HuH-7 (cell line): ENCODE data around the gene GNPAT.

Experiments
- DNase-seq: peaks from one replicate; pipeline ENCODE4 v3.0.0; 2011; ENCODE audit warnings: low spot score

The GNPAT gene

DNA sequence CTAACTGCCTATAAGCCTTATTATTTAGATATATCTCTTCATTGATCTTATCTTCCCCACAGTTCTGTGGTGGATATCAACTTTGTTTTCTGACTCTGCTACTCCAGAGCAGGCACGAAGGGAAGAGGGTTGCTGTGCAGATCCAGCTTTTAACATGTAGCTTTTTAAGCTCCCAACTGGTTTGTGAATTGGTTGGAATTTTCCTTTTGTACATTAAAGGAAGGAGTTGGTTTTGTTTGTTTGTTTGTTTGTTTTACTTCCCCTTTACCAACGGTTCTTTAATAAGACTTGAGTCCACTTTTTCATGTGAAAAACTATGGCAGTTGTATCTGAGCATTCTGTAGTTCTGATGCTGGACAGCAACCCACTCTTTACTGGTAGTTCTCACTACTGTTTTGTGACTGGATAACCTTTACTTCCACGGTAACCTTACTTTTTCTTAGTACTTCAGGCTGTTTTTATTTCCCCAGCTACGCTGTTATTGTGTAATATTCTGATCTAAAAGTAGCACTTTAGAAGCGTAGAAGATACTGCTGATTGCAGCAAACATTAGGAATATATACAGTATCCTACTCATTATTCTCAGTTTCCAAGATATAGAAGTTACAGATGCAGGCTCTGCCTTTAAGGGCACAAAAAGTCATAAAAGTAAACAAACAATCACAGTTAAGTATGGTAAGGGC, 1.6 kb downstream of the GNPAT start:
- no peak for DNase-seq

GRCh38 chr1:231248778-231249177, 7.8 kb downstream of the GNPAT start:
- no peak for DNase-seq

GRCh38 chr1:231252336-231252735, 11.3 kb downstream of the GNPAT start:
- no peak for DNase-seq

DNA sequence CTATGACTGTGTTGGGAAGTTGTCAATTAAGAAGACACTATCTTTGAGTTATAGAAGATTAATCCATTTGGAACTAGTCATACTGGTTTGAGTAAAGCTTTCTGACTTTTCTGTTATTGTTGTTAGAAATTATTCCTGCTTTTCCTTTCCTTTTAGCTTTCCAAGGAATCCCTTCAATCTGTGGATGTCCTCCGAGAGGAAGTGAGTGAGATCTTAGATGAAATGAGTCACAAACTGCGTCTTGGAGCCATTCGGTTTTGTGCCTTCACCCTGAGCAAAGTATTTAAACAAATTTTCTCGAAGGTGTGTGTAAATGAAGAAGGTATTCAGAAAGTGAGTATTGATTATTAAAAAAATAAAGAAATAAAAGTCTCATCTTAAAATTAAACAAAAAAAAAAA, 19.3 kb downstream of the GNPAT start:
- DNase-seq = no peak

- no peak for DNase-seq
These were observed 23.6 kb downstream of the GNPAT start for GRCh38 chr1:231264642-231265041.

GRCh38 chr1:231265379-231265778, 24.4 kb downstream of the GNPAT start:
- DNase-seq = no peak

- DNase-seq = no peak
These were observed 25.9 kb downstream of the GNPAT start for GRCh38 chr1:231266811-231267322.

DNA sequence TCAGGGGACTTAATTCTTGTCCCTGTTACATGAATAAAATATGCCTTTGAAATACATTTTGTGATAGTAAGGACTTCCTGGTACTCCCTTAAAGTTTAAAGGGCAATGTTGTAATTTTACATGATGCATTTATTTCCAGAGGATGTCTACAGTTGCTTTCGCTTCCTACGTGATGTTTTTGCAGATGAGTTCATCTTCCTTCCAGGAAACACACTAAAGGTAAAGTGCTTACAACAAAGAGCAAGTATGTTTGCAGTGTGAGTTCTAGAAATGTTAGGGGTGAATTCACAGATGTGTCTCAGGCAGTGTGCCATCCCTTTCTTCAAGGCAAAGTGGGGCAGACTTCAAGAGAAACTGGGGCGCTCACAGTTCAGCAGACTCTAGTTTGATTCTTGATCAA, 31.2 kb downstream of the GNPAT start:
- DNase-seq = no peak

DNA sequence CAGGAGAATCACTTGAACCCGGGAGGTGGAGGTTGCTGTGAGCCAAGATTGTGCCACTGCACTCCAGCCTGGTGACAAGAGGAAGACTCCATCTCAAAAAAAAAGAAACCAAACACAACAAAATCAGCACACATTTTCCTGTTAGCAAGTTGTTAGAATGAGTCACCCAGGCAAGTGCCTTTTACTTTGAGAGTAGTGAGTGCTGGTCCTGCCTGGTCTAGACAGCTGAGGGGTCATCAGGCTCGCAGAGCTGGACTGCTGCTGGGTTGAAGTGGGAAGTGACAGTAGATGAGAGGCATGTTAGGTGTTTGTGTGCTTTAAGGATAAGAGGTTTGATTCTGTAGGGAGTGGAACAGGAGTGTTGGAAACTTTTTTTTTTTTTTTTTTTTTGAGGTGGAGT, 31.9 kb downstream of the GNPAT start:
- no peak for DNase-seq

- DNase-seq = no peak
These were observed 33.3 kb downstream of the GNPAT start for GRCh38 chr1:231274119-231274825.

DNA sequence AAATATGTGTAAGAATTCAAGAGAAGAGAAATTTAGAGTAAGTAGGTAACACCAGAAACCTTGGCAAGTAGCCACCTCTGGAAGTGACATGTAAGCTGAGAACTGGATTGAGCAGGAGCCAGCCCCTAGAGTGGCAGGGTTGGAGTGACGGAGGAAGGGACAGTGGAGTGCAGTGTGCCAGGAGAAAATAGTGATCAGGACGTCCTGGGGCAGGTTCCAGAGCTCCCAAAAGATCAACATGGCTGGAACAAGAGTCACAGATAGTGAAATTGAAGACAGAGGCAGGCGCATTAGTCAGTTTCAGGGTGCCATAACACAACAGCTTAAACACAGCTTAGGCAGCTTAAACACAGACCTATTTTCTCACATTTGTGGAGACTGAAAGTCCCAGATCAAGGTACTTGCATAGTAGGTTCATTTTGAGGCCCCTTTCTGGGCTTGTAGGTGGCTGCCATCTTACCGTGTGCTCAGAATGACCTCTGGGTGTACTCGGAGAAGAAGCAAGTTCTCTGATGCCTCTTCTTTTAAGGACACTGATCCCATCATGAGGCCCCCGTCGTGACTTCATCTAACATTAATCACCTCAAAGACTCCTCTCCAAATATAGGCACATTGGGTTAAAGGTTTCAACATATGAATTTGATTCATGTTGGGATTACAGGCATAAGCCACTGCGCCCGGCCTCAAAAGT, 37.2 kb downstream of the GNPAT start:
- DNase-seq = no peak

- DNase-seq = no peak
These were observed 38.1 kb downstream of the GNPAT start for GRCh38 chr1:231279081-231279480.

DNA sequence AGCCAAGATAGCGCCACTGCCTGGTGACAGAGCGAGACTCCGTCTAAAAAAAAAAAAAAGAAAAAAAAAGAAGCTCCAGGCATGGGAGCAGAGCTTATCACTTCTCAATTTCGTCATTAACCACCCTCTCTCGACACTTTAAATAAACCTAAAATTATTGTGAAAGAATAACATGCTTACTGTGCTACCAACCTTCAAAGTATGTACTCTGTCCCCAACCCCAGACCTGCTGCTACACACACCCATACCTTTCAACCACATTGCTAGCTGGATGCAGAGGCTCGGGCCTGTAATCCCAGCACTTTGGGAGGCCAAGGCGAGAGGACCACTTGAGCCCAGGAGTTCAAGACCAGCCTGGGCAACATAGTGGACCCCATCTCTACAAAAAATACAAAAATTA, 38.7 kb downstream of the GNPAT start:
- DNase-seq = peak; percentile 28

DNA sequence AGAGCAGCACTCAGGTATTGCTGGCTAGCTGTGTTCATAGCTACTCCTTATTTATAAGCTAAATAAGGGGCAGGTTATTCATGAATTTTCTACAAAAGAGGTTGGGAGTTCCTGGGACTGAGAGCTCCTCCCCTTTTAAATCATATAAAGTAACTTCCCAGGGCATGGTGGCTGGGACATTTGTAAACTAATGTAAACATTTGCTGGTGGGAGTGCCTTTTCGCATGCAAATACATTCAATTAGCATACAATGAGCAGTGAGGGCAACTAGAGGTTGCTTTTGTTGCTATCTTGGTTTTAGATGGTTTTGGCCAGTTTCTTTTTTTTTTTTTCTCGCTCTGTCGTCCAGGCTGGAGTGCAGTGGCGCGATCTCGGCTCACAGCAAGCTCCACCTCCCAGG, 43.4 kb downstream of the GNPAT start:
- DNase-seq = no peak

DNA sequence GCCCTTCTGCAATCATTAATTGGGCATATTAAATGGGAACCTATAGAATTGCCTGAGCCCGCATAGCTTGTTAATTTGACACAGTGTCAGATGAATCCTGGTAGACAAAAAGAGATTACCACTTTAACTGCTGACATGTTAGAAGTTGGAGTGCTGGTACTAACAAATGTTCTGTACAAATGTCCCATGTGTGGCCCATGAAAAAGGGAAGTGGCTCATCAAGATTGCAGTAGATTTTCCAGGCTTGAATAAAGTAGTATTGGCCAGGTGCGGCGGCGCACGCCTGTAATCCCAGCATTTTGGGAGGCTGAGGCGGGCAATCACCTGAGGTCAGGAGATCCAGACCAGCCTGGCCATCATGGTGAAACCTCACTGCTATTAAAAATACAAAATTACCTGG, 45.6 kb downstream of the GNPAT start:
- DNase-seq = no peak

- DNase-seq = no peak
These were observed 54.9 kb downstream of the GNPAT start for GRCh38 chr1:231295938-231296337.

DNA sequence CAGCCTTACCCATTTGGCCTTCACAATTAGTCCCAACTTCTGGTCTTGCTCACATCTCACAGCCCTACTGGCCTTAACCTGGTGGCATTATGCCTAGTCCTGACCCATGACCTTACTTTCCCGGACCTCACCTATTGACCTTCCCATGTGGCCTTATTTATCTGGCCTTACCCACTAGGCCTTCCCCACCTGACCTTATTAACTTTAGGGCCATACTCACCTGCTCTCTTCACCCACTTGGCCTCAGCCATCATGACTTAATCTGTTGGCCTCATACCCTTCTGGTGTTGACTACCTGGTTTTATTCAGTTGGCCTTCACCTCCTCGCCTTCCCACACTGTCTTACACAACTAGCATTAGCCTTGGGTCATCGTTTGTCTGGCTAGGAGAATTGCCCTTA, 61.0 kb downstream of the GNPAT start:
- no peak for DNase-seq

GRCh38 chr1:231310391-231310934, 69.5 kb downstream of the GNPAT start:
- DNase-seq = no peak

DNA sequence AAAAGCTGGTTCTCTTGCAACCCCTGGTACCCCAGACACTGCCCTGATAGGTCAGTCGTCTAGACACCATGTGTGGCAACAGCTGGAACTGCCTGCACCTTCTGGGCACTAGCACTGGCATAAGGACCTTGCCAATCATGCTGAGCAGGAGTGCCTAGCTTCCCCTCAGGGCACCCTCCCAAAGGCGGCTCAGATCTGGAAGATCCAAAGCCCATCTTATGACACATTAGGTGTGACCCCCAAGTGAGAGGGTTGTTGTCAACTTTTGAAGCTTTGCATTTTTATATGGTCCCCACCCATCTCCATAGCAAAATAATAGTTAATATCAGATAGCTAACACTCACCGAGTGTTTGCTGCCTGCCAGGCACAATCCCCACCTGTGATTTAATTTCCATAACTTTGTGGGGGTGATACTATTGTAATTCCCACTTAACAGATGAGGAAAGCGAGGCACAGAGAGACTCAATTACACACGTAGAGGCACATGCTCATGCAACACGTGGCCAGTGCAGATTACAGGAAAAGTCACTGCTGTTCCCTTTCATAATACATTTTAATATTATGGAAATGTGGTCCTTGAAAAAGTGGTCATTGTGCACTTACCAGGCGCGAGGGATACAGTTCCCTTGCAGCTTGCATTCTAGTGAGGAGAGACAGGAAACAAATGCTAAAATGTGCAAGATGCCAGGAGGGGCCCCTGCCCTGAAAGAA, 70.9 kb downstream of the GNPAT start:
- no peak for DNase-seq

DNA sequence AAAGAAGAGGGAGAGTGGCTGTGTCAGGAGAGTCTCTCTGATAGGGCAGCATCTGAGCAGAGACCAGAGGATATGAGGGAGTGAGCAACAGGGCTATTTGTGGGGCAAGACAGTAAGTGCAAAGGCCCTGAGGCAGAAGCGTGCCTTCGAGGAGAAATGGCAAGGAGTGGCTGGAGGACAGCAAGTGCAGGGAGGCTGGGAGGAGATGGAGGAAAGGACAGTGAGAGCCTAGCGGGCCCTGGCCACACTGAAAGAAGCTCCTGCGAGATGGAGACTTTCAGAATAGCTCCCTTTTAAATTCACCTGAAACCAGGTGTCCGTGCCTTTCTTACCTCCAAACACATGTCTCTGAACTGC, 71.4 kb downstream of the GNPAT start:
- DNase-seq = no peak

DNA sequence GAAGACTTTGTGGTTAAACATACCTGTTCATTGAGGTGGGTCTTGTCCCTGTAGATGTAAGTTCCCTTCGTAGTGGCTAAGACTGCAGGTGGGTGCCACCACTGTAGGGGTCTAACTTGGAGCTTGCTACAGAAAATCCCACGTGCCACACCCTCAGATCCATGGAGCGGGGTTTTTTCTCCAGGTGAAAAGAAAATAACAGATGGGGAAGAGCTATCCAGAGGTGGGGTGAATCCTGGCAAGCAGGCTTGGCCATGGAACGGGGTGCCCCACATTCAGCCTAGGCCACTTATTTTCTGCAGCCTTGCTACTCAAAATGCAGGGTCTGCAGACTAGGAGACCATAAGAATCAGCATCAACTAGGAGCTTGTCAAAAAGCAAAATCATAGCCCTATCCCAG, 72.6 kb downstream of the GNPAT start:
- DNase-seq = no peak

- peak; percentile 77 for DNase-seq
These were observed 74.9 kb downstream of the GNPAT start for GRCh38 chr1:231315887-231316286.
